Measurements from ENCODE around the gene VAC14.

Gene VAC14

DNA sequence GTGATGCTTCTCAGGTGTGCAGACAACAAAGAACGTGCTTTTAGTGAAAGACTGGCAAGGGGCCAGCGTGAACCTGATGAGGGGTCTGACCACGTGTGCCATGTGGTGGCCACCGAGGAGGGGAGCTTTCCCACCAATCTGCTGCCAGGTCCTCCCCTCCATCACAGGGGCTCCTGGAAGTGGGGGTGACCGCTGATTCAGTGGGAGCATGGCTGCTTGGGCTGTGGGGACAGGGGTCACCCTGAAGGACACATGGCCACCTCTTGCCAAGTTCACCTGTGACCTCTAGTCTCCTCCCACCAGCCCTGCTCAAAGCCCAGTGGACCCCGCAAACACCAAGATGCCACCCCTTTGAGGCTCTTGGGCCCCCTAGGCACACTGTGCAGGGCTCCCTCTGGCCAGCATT lies 77.2 kb downstream of the VAC14 start:
- no peak for DNase-seq

DNA sequence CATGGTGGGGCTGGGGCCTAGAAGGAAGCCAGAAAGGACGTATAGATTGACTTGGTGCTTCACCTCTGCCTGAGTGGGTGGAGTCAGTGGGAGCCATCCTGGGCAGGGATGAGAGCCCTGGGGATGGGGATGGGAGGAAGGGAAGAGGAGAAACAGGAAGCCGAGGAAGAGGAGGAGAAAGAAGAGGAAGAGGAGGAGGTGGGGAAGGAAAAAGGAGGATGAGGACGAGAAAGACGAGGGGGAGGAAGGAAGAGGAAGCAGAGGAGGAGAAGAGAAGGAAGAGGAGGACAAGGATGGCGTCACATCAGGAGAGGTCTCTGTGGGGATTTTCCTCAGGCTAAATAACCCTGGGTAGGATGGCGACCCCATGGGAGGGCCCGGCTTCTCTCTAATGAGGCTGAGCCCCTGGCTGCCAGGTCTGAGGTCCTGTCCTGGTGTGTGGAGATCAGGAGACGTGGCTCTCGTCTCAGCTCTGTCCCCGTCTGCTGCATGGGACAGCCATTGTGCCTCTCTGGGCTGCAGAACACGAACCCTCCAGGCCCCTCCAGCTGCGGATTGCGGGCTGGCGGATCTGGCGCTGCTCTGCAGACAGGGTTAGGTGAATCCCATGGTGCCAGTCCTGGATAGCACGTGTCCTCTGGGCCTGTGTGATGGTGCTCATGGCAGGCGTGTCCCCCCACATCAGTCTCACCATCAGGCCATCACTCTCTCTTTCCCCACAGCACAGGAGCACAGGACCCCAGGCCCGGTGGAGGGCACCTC lies 79.6 kb downstream of the VAC14 start:
- DNase-seq, result no peak

DNA sequence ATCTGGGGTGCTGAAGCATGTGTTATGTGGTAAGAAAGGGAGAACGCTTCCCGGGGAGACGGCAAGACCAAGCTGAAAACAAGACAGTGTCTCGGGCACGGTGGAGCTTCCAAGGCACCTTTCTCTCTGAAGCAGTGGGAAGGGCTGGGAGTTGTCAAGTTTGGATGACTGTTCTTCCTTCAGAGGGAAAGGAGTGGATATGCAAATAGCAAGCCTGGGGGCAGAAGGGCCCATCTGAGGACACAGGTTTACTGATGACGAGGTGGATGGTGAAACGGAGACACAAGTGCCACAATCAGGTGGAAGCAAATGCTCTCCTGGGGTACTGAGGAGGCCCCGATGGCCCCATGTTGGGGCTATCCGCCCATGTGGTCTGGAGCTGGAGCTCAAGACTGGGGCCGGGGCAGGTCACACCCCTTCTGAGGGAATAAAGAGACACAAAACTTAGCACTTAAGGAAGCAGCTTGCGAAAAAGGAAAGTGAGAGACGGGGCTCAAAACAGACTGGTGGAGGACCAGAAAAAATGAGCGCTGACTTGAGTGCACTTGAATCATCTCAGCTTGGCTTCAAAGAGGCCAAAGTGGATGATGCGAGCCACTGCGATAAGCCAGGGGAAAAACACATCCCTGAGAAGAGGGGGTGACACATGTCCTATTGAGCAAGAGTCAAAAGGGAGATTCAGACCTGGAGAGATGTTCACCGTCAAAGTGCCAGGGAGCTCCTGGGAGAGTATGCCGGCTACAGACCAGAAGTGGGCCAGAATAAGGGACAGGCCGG lies 80.3 kb downstream of the VAC14 start:
- no peak for DNase-seq

DNA sequence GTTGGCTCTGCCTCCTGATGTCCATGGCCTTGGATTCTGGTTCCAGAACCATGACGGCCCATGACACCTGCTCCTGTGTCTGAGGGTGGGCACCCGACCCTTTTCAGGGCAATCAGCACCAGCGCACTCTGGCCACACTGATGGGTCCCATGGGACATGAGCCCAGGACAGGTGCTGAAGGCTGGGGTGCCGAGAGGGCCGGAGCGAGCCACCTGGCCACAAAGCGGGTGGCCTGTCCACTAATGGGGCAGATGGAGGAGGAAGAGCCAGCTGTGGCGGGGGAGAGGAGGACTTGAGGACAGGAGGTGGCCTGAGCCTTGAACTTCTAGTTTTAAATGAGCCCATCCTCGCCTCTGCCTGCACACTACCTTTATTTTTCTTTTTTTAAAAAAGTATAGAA lies 83.9 kb downstream of the VAC14 start:
- DNase-seq, result no peak

- no peak for DNase-seq
Measured at GRCh38 chr16:70715860-70716357, 85.0 kb downstream of the VAC14 start.

DNA sequence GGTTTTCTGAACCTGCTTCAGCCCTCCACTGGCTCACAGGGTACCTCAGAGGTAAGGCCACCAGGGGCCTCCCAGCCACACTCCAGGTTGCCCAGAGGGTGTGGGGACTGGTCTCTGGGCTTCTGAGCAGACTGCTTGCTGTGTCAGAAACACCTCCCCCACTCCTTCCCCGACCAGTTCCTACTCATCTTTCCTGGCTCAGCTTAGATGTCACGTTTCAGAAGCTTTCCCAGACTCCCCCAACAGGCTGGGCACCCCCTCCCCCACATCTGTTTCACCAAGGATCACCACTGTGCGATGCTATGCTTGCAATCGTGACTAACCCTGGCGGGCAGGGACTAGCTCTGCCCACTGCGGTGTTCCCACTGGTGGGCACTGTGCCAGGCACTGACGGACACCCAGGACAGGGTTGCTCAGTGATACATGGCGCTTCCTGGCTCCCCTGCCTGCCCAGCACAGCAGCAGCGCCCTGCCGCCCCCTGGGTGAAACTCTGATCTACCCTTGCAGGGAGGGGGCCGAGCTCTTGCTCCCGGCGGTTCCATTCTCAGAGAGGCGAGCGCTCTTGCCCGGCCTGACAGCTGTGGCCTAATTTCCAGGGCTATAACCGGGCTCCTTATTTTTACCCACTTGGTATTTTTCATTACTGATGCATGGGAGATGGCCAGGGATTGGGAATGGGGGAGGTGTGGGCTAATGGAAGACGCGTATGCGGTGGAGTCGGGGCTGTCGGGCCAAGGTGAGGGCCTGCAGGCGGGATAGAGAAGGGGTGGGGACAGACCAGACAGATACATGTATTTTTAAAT lies 85.7 kb downstream of the VAC14 start:
- no peak for DNase-seq

DNA sequence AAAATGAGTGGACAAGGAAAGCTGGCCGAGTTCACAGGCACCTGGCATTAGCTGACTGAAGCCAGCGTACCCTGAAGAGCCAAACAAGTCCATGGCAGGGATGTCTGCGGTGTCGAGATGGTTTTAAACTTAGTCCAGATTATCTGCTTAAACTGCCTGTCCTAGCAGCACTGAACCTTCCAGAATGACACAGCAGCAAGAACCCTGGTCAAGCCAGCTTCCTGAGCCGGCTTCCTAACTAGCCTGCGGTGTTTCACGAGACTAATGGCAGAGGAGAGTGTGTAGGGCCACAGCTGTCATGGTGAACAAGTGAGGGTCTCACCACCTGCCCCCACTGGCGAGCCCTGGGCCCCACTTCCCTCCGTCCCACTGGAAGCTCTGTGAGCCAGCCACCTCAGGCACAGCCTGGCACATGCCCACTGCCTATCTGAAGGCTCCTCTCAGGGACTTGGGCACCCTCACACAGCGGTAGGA lies 86.3 kb downstream of the VAC14 start:
- no peak for DNase-seq

GRCh38 chr16:70713824-70714223 lies 87.1 kb downstream of the VAC14 start:
- DNase-seq, result no peak

DNA sequence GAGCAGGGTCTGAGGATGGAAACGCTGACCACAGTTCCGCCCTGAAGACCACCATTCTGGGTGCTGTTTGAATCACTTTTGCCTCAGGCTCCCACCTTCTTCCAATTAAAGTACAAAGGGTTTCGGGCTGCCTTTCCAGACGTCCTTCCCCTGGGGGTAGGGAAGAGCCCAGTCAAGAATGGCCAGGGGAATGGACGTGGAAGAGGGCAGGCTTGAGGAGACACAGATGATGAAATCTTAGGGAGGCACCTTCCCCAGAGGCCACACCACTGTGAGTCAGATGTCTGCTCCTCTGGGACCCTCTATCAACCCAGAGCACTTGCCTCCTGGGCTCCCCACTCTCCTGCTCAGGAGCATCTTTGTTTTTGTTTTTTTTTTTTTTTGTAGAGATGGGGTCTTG lies 87.6 kb downstream of the VAC14 start:
- DNase-seq, result no peak

DNA sequence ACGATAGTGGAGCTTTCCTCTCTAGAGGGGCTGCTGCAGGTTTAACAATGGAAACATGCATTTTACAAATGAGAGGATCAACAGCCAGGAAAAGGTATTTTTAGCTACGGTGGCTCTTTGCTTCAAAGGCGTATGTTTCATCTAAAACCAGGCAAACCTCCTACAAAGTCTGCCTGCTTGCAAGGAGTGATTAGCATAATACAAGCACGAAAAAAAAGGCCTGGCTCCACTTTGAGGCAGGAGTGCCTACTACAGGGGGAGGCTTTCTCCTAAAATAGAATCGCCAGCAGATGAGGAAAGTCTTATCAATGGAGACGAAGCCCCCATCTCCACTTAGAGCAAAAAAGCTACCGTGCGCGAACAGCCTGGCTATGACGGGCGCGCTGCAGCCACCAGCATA lies 88.0 kb downstream of the VAC14 start:
- no peak for DNase-seq

GRCh38 chr16:70712359-70712758 lies 88.6 kb downstream of the VAC14 start:
- no peak for DNase-seq

- no peak for DNase-seq
Measured at GRCh38 chr16:70711211-70712031, 89.5 kb downstream of the VAC14 start.

DNA sequence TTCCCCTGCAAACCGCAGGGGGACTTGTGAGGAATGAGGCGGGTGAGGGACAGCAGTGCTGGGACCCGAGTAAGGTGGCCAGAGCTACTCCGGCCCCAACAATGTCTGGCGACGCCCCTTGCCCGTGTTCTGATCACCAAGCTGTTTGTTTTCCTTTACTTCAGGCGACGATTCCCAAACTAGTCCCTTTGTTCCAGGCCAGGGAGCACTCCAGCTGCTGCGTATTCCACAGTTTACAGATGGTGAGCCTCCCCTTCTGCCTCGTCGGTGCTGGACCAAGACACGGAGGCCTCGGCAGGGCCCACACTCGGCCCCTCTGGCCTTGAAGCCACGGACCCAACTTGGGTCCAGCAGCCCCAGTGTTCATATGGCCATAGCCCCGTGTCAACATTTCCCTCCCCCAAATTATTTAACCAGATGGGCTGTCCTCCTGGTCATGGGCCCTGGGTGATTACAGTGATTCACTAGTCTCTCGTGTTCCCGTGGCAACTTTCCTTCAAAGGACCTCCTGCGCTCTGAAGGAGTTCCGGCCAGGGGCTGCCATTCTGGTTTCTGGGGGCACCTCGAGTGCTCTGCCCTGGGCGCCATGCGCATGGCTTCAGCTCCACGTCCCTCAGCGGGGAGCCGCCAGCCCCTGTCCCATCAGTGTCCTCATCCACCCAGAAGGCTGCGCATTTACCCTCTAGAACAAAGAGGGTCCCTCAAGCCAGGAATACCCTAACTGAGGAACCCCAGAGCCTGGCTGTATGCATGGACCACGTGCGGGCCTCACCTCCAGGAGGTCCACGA lies 90.3 kb downstream of the VAC14 start:
- no peak for DNase-seq

GRCh38 chr16:70709942-70710341 lies 91.0 kb downstream of the VAC14 start:
- DNase-seq, result no peak

- DNase-seq, result no peak
Measured at GRCh38 chr16:70709457-70709856, 91.5 kb downstream of the VAC14 start.

DNA sequence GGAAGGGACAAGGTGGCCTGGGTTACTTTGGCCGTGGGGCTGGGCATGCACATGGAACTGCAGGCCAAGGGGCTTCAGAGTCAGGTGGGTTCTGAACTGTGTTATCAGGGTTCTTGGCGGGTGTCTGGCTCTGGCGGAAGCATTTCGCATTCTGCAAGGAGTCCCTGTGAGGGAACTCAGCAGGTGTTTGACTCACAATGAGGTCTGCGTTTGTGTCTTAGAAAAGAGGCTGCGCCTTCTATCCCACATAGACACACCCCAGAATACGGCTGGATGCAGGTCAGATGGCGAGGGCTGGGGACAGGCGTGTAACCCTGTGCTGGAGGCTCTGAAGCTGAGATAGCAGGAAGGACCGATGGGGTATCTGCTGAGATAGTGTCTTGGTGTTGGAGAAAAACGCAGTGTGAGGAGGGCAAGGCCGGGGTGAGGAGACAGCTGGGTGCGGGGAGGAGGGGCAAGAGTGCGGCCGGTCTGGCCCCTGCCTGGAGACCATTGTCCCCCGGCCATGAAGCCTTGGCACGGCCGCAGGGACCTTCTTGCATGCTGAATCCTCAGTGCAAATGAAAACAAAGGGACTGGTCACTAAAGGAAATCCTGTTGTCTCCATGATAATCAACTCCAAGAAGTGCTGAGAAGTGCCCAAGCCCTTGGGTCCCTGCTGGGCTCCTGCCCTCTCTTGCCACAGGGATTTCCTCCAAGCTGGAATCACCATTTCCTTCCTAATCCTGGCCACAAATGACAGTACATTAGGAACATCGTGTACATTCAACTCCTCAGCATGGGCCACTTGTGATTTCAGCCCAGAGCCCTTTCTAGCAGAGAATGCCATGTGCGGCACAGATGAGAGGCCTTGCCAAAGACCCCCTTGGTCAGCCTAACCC lies 92.4 kb downstream of the VAC14 start:
- no peak for DNase-seq

DNA sequence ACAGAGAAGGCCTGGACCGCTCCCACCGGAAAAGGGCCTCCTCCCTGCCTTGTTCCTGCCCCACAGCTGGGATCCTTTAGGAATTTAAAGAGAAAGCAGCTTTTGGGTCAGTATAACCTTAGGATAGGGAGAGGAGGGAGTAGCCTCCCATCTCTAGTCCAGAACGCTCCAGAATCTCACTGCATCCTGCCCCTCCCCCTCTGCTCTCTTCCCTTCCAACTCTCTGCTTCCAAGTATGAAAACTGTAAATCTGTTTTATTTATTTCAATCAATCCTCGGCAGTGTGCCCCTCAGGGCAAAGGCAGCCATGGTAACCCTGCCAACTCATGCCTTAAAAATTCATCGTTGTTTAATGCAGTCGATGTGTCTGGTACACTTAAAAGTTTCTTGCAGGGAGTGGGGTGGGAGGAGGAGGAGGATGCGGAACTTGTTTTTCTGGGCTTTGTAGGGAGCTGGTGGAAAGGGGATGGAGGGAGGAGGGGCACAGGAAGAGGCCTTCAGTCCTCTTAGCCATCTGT lies 94.0 kb downstream of the VAC14 start:
- DNase-seq, result no peak

GRCh38 chr16:70705056-70705455 lies 95.9 kb downstream of the VAC14 start:
- no peak for DNase-seq

GRCh38 chr16:70704586-70704985 lies 96.4 kb downstream of the VAC14 start:
- DNase-seq, result no peak

GRCh38 chr16:70703835-70704381 lies 97.0 kb downstream of the VAC14 start:
- DNase-seq, result no peak

Data from T-helper 9 cell (primary cell).